SK-N-SH (cell line): ENCODE measurements around the gene NAALADL2. TPM values are rescaled to one million over a fixed set of nuclear protein-coding genes. Genes with fewer than 3 reads are reported as not detected.

Source experiments
- CTCF ChIA-PET: fragments of 300-600, 350-600 bp; formaldehyde crosslinking; extraction: SDS; loops from one replicate; lab custom pipeline; 2021; lab: Yijun Ruan, JAX
- POLR2A ChIA-PET: fragments of 350-600 bp; sonication (Branson Sonifier 250); formaldehyde crosslinking; extraction: SDS; loops from one replicate; lab custom pipeline; 2020; ENCODE audit warnings: antibody characterized with exemption, inconsistent platforms; lab: Yijun Ruan, JAX
- DNase-seq: peaks from one replicate; pipeline ENCODE4 v3.0.0; 2012
- H2AFZ ChIP-seq: fragments of 200-600 bp; sonication (generic); 2 replicates; pipeline ENCODE4 v1.8.1; 2016; ENCODE audit warnings: antibody characterized with exemption, mild to moderate bottlenecking, low read depth
- H3F3A ChIP-seq: fragments of 200-600 bp; sonication (generic); replicated peaks from 2 replicates; pipeline ENCODE3; 2016; ENCODE audit warnings: antibody characterized with exemption, mild to moderate bottlenecking; ENCODE audit not compliant: insufficient read depth
- H3K27ac ChIP-seq, 2 experiments: fragments of 200-500 bp in 1 of 2; fragments of 200-600 bp in 1 of 2; sonication (Bioruptor generic) in 1 of 2; sonication (generic), shearing (Covaris generic) in 1 of 2; 2 replicates each; pipeline versions ENCODE4 v1.5.1 to v1.6.1; 2014 to 2016; ENCODE audit warnings: low read depth in 2 of 2, inconsistent platforms in 1 of 2, low read length in 1 of 2, mild to moderate bottlenecking in 1 of 2, mixed read lengths in 1 of 2
- H3K27me3 ChIP-seq: fragments of 200-600 bp; sonication (generic), shearing (Covaris generic); 2 replicates; pipeline ENCODE4 v1.6.1; 2016; ENCODE audit warnings: mixed run types; ENCODE audit not compliant: insufficient read depth
- H3K36me3 ChIP-seq, 2 experiments: fragments of 200-500 bp in 1 of 2; fragments of 200-600 bp in 1 of 2; sonication (Bioruptor generic) in 1 of 2; sonication (generic) in 1 of 2; replicated peaks in 1 of 2; 2 replicates each; pipeline versions ENCODE3 to v1.5.1; 2014 to 2016; ENCODE audit warnings: low read length in 1 of 2, mild to moderate bottlenecking in 1 of 2; ENCODE audit not compliant: insufficient read depth in 2 of 2, control insufficient read depth in 1 of 2
- H3K4me1 ChIP-seq, 2 experiments: fragments of 200-500 bp in 1 of 2; fragments of 200-600 bp in 1 of 2; sonication (Bioruptor generic) in 1 of 2; sonication (generic), shearing (Covaris generic) in 1 of 2; 2 replicates each; pipeline versions ENCODE4 v1.5.1 to v1.6.1; 2014 to 2016; ENCODE audit warnings: low read depth in 1 of 2, low read length in 1 of 2, mixed run types in 1 of 2; ENCODE audit not compliant: insufficient read depth in 2 of 2, control insufficient read depth in 1 of 2
- H3K4me2 ChIP-seq: fragments of 200-600 bp; sonication (generic), shearing (Covaris generic); 2 replicates; pipeline ENCODE4 v1.6.1; 2017; ENCODE audit warnings: mixed run types
- H3K4me3 ChIP-seq, 2 experiments: fragments of 200-500 bp in 1 of 2; fragments of 200-600 bp in 1 of 2; sonication (Bioruptor generic) in 1 of 2; sonication (generic), shearing (Covaris generic) in 1 of 2; 2 replicates each; pipeline versions ENCODE4 v1.5.1 to v1.8.1; 2014 to 2016; ENCODE audit warnings: low read depth in 2 of 2, inconsistent platforms in 1 of 2, low read length in 1 of 2, mild to moderate bottlenecking in 1 of 2, mixed read lengths in 1 of 2, moderate library complexity in 1 of 2
- H3K79me2 ChIP-seq: fragments of 200-600 bp; sonication (generic); 2 replicates; pipeline ENCODE4 v1.8.1; 2017; ENCODE audit warnings: mild to moderate bottlenecking; ENCODE audit not compliant: insufficient read depth
- H3K9ac ChIP-seq: fragments of 200-600 bp; sonication (generic); 2 replicates; pipeline ENCODE4 v1.6.1; 2017; ENCODE audit warnings: mixed run types
- H3K9me2 ChIP-seq: fragments of 200-600 bp; sonication (generic); 2 replicates; pipeline ENCODE4 v1.6.1; 2017; ENCODE audit warnings: mixed run types
- H3K9me3 ChIP-seq: fragments of 200-600 bp; sonication (generic); 2 replicates; pipeline ENCODE4 v1.6.1; 2017; ENCODE audit warnings: mixed run types, mild to moderate bottlenecking, moderate library complexity
- H4K20me1 ChIP-seq: fragments of 200-600 bp; sonication (generic); 2 replicates; pipeline ENCODE4 v1.6.1; 2017; ENCODE audit warnings: mild to moderate bottlenecking, mixed run types; ENCODE audit not compliant: insufficient read depth
- CHD2 ChIP-seq: fragments of 150-350 bp; IDR thresholded peaks from 2 replicates; pipeline ENCODE4 v1.6.1; 2018; ENCODE audit warnings: low read length; ENCODE audit not compliant: partially characterized antibody
- CTCF ChIP-seq: fragments of 200-600 bp; sonication (generic); IDR thresholded peaks from 2 replicates; pipeline ENCODE4 v1.6.1; 2017; ENCODE audit warnings: antibody characterized with exemption, mild to moderate bottlenecking, moderate library complexity
- EP300 ChIP-seq, 2 experiments: IDR thresholded peaks; 2 replicates each; pipeline versions ENCODE4 v1.4.0 to v1.6.1; 2012; ENCODE audit warnings: borderline replicate concordance in 1 of 2, low read depth in 1 of 2, low read length in 1 of 2
- FOXJ3 ChIP-seq: sonication (generic); formaldehyde crosslinking; IDR thresholded peaks from 2 replicates; pipeline ENCODE4 v1.5.1; 2020; ENCODE audit warnings: mild to moderate bottlenecking, missing genetic modification reagents
- FOXM1 ChIP-seq: IDR thresholded peaks from 2 replicates; pipeline ENCODE4 v1.4.0; 2012; ENCODE audit warnings: low read depth, mild to moderate bottlenecking
- JUND ChIP-seq: IDR thresholded peaks from 2 replicates; pipeline ENCODE4 v1.4.0; 2012
- MEF2A ChIP-seq: IDR thresholded peaks from 2 replicates; pipeline ENCODE4 v1.4.0; 2012; ENCODE audit warnings: low read depth, borderline replicate concordance
- MXI1 ChIP-seq: IDR thresholded peaks from 2 replicates; pipeline ENCODE4 v1.6.1; 2012; ENCODE audit warnings: mild to moderate bottlenecking, low read depth, low read length, improper control_type of control experiment
- NFIC ChIP-seq: IDR thresholded peaks from 2 replicates; pipeline ENCODE4 v1.4.0; 2012; ENCODE audit warnings: borderline replicate concordance
- POLR2AphosphoS5 ChIP-seq: IDR thresholded peaks from 2 replicates; pipeline ENCODE4 v1.6.1; 2012; ENCODE audit warnings: low read depth, low read length
- RCOR1 ChIP-seq: fragments of 150-350 bp; IDR thresholded peaks from 2 replicates; pipeline ENCODE4 v1.6.1; 2017; ENCODE audit warnings: antibody characterized with exemption, low read length
- RFX5 ChIP-seq: IDR thresholded peaks from 2 replicates; pipeline ENCODE4 v1.6.1; 2012; ENCODE audit warnings: mild to moderate bottlenecking, improper control_type of control experiment, low read length
- RXRA ChIP-seq: IDR thresholded peaks from 2 replicates; pipeline ENCODE4 v1.4.0; 2012; ENCODE audit warnings: low read depth, mild to moderate bottlenecking, borderline replicate concordance
- SIN3A ChIP-seq: IDR thresholded peaks from 2 replicates; pipeline ENCODE4 v1.6.1; 2012; ENCODE audit warnings: low read depth, mild to moderate bottlenecking, low read length, moderate library complexity, borderline replicate concordance
- SMC3 ChIP-seq: IDR thresholded peaks from 2 replicates; pipeline ENCODE4 v1.6.1; 2012; ENCODE audit warnings: low read depth, low read length, improper control_type of control experiment
- TCF12 ChIP-seq: IDR thresholded peaks from 2 replicates; pipeline ENCODE4 v1.4.0; 2012
- TEAD4 ChIP-seq: IDR thresholded peaks from 2 replicates; pipeline ENCODE4 v1.4.0; 2012; ENCODE audit warnings: mild to moderate bottlenecking, borderline replicate concordance; ENCODE audit not compliant: insufficient read depth
- USF2 ChIP-seq: fragments of 150-350 bp; IDR thresholded peaks from 2 replicates; pipeline ENCODE4 v1.6.1; 2017; ENCODE audit warnings: antibody characterized with exemption, low read length, low read depth, borderline replicate concordance
- YY1 ChIP-seq: IDR thresholded peaks from 2 replicates; pipeline ENCODE4 v1.4.0; 2012; ENCODE audit warnings: low read depth, mild to moderate bottlenecking
- ZBTB33 ChIP-seq: IDR thresholded peaks from 2 replicates; pipeline ENCODE4 v1.4.0; 2012; ENCODE audit warnings: low read depth, borderline replicate concordance
- WGBS: methylation state at CpG from one replicate; pipeline ENCODE4 v1.1.6; 2017; ENCODE audit warnings: low lambda C conversion rate; 5-methylcytosine and 5-hydroxymethylcytosine counted together
- polyA plus RNA-seq, 3 experiments: library from polyadenylated mRNA; depleted of rRNA; stranded (reverse); fragments of >200 nt; gene quantifications; 2 replicates each; pipeline ENCODE4 v1.2.3, GENCODE V29; 2012

NAALADL2 gene
- polyA plus RNA-seq, 1 of the 3 experiments (the other 2 are of a cell fraction): 1.2 TPM

GRCh38 chr3:175729466-175729865, 870.3 kb downstream of the NAALADL2 start:
- no peak for DNase-seq
- WGBS: 66% methylated on average over 3 of the region's 3 CpGs

GRCh38 chr3:175731543-175731942, 872.4 kb downstream of the NAALADL2 start:
- H2AFZ ChIP-seq: no peak overlapping the region
- no peak overlapping the region for H3K9ac ChIP-seq
- POLR2A ChIA-PET: no interaction called here
- no peak overlapping the region for H3K27ac ChIP-seq
- no peaks in the 10 kb centered on the region for H3K9me3 ChIP-seq
- H3K4me2 ChIP-seq: no peak overlapping the region
- no peaks in the 10 kb centered on the region for H3K27me3 ChIP-seq
- no peaks in the 10 kb centered on the region for H4K20me1 ChIP-seq
- 70% methylated on average over 3 of the region's 3 CpGs for WGBS
- TF ChIP-seq POLR2AphosphoS5 (no peak), TCF12 (no peak), YY1 (no peak), MEF2A (no peak), SMC3 (no peak), CTCF (no peak), RXRA (no peak), RCOR1 (no peak), FOXM1 (no peak), MXI1 (no peak), NFIC (no peak), CHD2 (no peak), RFX5 (no peak), EP300 (IDR thresholded peaks at IDR 0.05; ENCODE audit: borderline replicate concordance in 1 of 2, low read depth in 1 of 2, low read length in 1 of 2) (no peak), FOXJ3 (no peak), TEAD4 (no peak), SIN3A (no peak), ZBTB33 (no peak), USF2 (no peak), JUND (no peak)
- TF ChIP-seq, all 33 proteins: peak for 0
- Histone ChIP-seq H3F3A (no peaks in the 10 kb centered on the region), H3K4me3 (no peak overlapping the region), H3K79me2 (no peaks in the 10 kb centered on the region), H3K4me1 (no peaks in the 10 kb centered on the region; a peak in 1 of 4 replicates), H3K36me3 (no peaks in the 10 kb centered on the region), H3K9me2 (no peaks in the 10 kb centered on the region)
- CTCF ChIA-PET: no interaction called here
- DNase-seq: no peak

More at GRCh38 chr3:175729466-175729865, 870.3 kb downstream of the NAALADL2 start:
- no peaks in the 10 kb centered on the region for H4K20me1 ChIP-seq
- H3K27me3 ChIP-seq: no peaks in the 10 kb centered on the region
- no peaks in the 10 kb centered on the region for H3K4me1 ChIP-seq
- H3K9me2 ChIP-seq: no peaks in the 10 kb centered on the region
- H3K9ac ChIP-seq: no peak overlapping the region
- ChIA-PET POLR2A (no interaction called here), CTCF (no interaction called here)
- H3K4me3 ChIP-seq: no peak overlapping the region
- no peak overlapping the region for H3K27ac ChIP-seq
- no peak overlapping the region for H3K4me2 ChIP-seq
- no peak overlapping the region for H2AFZ ChIP-seq
- no peaks in the 10 kb centered on the region for H3K79me2 ChIP-seq
- TF ChIP-seq MEF2A (no peak), MXI1 (no peak), FOXM1 (no peak), SMC3 (no peak)
- TF ChIP-seq, all 33 proteins: peak for 0
- Histone ChIP-seq H3K9me3 (no peaks in the 10 kb centered on the region), H3F3A (no peaks in the 10 kb centered on the region), H3K36me3 (no peaks in the 10 kb centered on the region)
